Uterus (tissue), 4 donors: ENCODE data around the gene SANBR. TPM values are rescaled to one million over a fixed set of nuclear protein-coding genes. Genes with fewer than 3 reads are reported as not detected.

Experiments used
- DNase-seq, 2 donors: peaks; one replicate each; pipeline ENCODE4 v3.0.0-alpha.2; 2019 to 2020
- H3K27ac ChIP-seq, 2 donors: fragments of 200-600 bp; sonication (generic); 1 replicate in 1 of 2; 2 replicates in 1 of 2; pipeline ENCODE4 v1.5.1; 2016 to 2018
- H3K27me3 ChIP-seq, 2 donors: fragments of 200-600 bp; sonication (generic); one replicate each; pipeline ENCODE4 v1.5.1; 2018 to 2019; ENCODE audit warnings: control low read depth in 1 of 2
- H3K36me3 ChIP-seq, 2 donors: fragments of 200-600 bp; sonication (generic); one replicate each; pipeline ENCODE4 v1.5.1; 2019; ENCODE audit warnings: control low read depth in 1 of 2
- H3K4me1 ChIP-seq, 2 donors: fragments of 200-600 bp; sonication (generic); one replicate each; pipeline ENCODE4 v1.5.1; 2018 to 2019; ENCODE audit warnings: control low read depth in 1 of 2
- H3K4me3 ChIP-seq, 2 donors: fragments of 200-600 bp; sonication (generic); 1 replicate in 1 of 2; 2 replicates in 1 of 2; pipeline ENCODE4 v1.5.1; 2018 to 2019; ENCODE audit warnings: mild to moderate bottlenecking in 1 of 2
- H3K9me3 ChIP-seq, 2 donors: fragments of 200-600 bp; sonication (generic); one replicate each; pipeline ENCODE4 v1.5.1; 2019; ENCODE audit warnings: control low read depth in 1 of 2
- CTCF ChIP-seq, 4 experiments: fragments of 200-600 bp in 2 of 4; fragments of 450-650 bp in 2 of 4; sonication (generic) in 2 of 4; IDR thresholded peaks; one replicate each; pipeline ENCODE4 v1.5.1; 2016 to 2019; ENCODE audit warnings: antibody characterized with exemption in 4 of 4, mild to moderate bottlenecking in 2 of 4, moderate library complexity in 1 of 4
- POLR2A ChIP-seq, 2 donors: fragments of 450-650 bp; IDR thresholded peaks; one replicate each; pipeline ENCODE4 v1.6.1; 2016; ENCODE audit warnings: antibody characterized with exemption in 2 of 2, mild to moderate bottlenecking in 1 of 2, moderate library complexity in 1 of 2
- intact Hi-C: fragments of 100-400 bp; cut with DNase I; formaldehyde crosslinking; loops from one replicate; pipeline ENCODE4 v1.15.1; 2023; ENCODE audit warnings: low total_unique reads
- total RNA-seq, 4 donors: library from RNA; depleted of rRNA in 3 of 4; stranded (reverse); fragments of >200 nt in 3 of 4; gene quantifications; one replicate each; pipeline versions ENCODE4 v1.1.0 to v1.2.4, GENCODE V29; 2014 to 2023
- donor health status: DM: yes; HTN: yes; CAD: no.

SANBR gene
- total RNA-seq, 4 donors from 2014 or later = 5.6 to 28.1 (median 8.5) TPM

GRCh38 chr2:61045999-61046398, 19.7 kb upstream of the SANBR start:
- peak overlapping the region; percentile 2 to 39 for H3K27ac ChIP-seq
- no peak for DNase-seq
- no peaks in the 10 kb centered on the region for H3K36me3 ChIP-seq
- no peak overlapping the region for H3K4me3 ChIP-seq
- no peaks in the 10 kb centered on the region for H3K27me3 ChIP-seq
- TF ChIP-seq POLR2A (IDR thresholded peaks at IDR 0.05) (no peak), CTCF (IDR thresholded peaks at IDR 0.05) (no peak)
- no peaks in the 10 kb centered on the region for H3K9me3 ChIP-seq
- H3K4me1 ChIP-seq = no peaks in the 10 kb centered on the region
- intact Hi-C loops = no loop called here

GRCh38 chr2:61055557-61055956, 10.1 kb upstream of the SANBR start:
- no peak for DNase-seq
- Histone ChIP-seq H3K27me3 (no peaks in the 10 kb centered on the region), H3K4me1 (no peaks in the 10 kb centered on the region), H3K4me3 (no peak overlapping the region), H3K27ac (no peak overlapping the region), H3K9me3 (no peaks in the 10 kb centered on the region), H3K36me3 (no peaks in the 10 kb centered on the region)
- no peak for TF ChIP-seq CTCF (IDR thresholded peaks at IDR 0.05)
- no peak for TF ChIP-seq POLR2A (IDR thresholded peaks at IDR 0.05)
- intact Hi-C loops = no loop called here

GRCh38 chr2:61057562-61057961, 8.1 kb upstream of the SANBR start:
- H3K27ac ChIP-seq = no peak overlapping the region

GRCh38 chr2:61059382-61059781, 6.3 kb upstream of the SANBR start:
- no peak for TF ChIP-seq POLR2A (IDR thresholded peaks at IDR 0.05)
- no peak for TF ChIP-seq CTCF (IDR thresholded peaks at IDR 0.05)
- Histone ChIP-seq H3K9me3 (no peaks in the 10 kb centered on the region), H3K4me1 (no peaks in the 10 kb centered on the region), H3K27me3 (no peaks in the 10 kb centered on the region), H3K36me3 (no peaks in the 10 kb centered on the region), H3K4me3 (no peak overlapping the region), H3K27ac (no peak overlapping the region)
- intact Hi-C loops = no loop called here
- no peak for DNase-seq

More at GRCh38 chr2:61057562-61057961, 8.1 kb upstream of the SANBR start:
- intact Hi-C loops = no loop called here
- Histone ChIP-seq H3K9me3 (no peaks in the 10 kb centered on the region), H3K36me3 (no peaks in the 10 kb centered on the region), H3K27me3 (no peaks in the 10 kb centered on the region), H3K4me1 (no peaks in the 10 kb centered on the region), H3K4me3 (no peak overlapping the region)
- no peak for TF ChIP-seq POLR2A (IDR thresholded peaks at IDR 0.05)
- TF ChIP-seq CTCF (IDR thresholded peaks at IDR 0.05) = no peak
- DNase-seq = no peak

- DNase-seq = no peak
- intact Hi-C loops = no loop called here
- H3K4me3 ChIP-seq = no peak overlapping the region
- H3K9me3 ChIP-seq = no peaks in the 10 kb centered on the region
- no peaks in the 10 kb centered on the region for H3K36me3 ChIP-seq
- no peak overlapping the region for H3K27ac ChIP-seq
- no peaks in the 10 kb centered on the region for H3K27me3 ChIP-seq
- no peak for TF ChIP-seq POLR2A (IDR thresholded peaks at IDR 0.05)
- TF ChIP-seq CTCF (IDR thresholded peaks at IDR 0.05) = no peak
- H3K4me1 ChIP-seq = no peaks in the 10 kb centered on the region
Measured at GRCh38 chr2:61074100-61074499, 8.4 kb downstream of the SANBR start.
